Measurements from ENCODE around the gene ANKRD65.
"Not testable (repeated sequence)": the region's sequence is repeated elsewhere in the genome, so short reads cannot be mapped to it uniquely, and the experiment has no call there.

ANKRD65 gene

DNA sequence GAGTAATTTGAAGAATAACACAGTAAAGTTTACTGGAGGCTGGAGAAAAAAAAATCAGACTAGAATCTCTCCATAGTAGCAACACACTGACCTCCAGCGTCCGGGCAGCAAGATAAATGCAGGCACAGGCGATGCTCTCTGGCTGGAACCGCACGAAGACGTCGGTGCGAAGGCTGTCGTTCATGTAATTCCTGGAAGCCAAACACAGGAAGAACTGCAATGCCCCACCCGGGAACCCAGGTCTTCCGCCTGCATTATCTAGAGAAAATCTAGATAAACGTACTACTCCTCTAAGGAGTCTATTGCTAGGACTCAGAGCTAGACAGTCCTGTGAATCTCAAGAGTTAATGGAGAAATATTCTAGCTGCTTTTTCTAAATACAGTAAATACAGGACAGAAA lies 30.4 kb downstream of the ANKRD65 start:
- TF ChIP-seq, protein P1, sequence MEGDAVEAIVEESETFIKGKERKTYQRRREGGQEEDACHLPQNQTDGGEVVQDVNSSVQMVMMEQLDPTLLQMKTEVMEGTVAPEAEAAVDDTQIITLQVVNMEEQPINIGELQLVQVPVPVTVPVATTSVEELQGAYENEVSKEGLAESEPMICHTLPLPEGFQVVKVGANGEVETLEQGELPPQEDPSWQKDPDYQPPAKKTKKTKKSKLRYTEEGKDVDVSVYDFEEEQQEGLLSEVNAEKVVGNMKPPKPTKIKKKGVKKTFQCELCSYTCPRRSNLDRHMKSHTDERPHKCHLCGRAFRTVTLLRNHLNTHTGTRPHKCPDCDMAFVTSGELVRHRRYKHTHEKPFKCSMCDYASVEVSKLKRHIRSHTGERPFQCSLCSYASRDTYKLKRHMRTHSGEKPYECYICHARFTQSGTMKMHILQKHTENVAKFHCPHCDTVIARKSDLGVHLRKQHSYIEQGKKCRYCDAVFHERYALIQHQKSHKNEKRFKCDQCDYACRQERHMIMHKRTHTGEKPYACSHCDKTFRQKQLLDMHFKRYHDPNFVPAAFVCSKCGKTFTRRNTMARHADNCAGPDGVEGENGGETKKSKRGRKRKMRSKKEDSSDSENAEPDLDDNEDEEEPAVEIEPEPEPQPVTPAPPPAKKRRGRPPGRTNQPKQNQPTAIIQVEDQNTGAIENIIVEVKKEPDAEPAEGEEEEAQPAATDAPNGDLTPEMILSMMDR (conservative IDR thresholded peaks at IDR 0.05; ENCODE audit: low read depth, low read length) = no peak
- H3K9ac ChIP-seq = no peak overlapping the region
- H4K20me1 ChIP-seq (ENCODE audit: insufficient read depth) = no peaks in the 10 kb centered on the region
- H3K27ac ChIP-seq = no peak overlapping the region
- no peak overlapping the region for H2AFZ ChIP-seq (ENCODE audit: low read depth)
- H3K27me3 ChIP-seq (ENCODE audit: insufficient read depth, low read depth) = no peaks in the 10 kb centered on the region
- no peak overlapping the region for H3K4me2 ChIP-seq
- H3K79me2 ChIP-seq (ENCODE audit: insufficient read depth, low read depth) = peaks cover 27% of the 10 kb centered on the region; the same call in 1 of the 2 replicates
- H3K36me3 ChIP-seq (ENCODE audit: insufficient read depth) = peaks cover 67% of the 10 kb centered on the region; the same call in 1 of the 2 replicates
- H3K4me1 ChIP-seq (ENCODE audit: low read depth, poor library complexity, severe bottlenecking) = peaks cover 2% of the 10 kb centered on the region
- no peak overlapping the region for H3K4me3 ChIP-seq (IDR thresholded peaks at IDR 0.05; ENCODE audit: insufficient read depth, low read depth, low read length)

DNA sequence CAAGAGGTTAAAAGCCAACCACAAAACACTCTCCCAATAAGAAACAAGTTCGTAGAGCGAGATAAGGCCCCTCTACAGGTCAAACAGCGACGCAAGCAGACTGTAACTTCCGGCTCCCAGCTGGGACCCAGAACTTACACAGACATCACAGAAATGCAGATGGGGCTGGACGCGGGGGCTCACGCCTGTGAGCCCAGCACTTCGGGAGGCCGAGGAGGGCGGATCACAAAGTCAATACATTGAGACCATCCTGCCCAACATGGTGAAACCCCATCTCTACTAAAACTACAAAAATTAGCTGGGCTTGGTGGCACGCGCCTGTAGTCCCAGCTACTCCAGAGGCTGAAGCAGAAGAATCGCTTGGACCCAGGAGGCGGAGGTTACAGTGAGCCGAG lies 33.0 kb downstream of the ANKRD65 start:
- H3K27me3 ChIP-seq (ENCODE audit: insufficient read depth, low read depth) = no peaks in the 10 kb centered on the region
- H3K4me2 ChIP-seq = no peak overlapping the region
- no peak overlapping the region for H3K27ac ChIP-seq
- H3K79me2 ChIP-seq (ENCODE audit: insufficient read depth, low read depth) = peaks cover 2% of the 10 kb centered on the region; the same call in 1 of the 2 replicates
- no peak overlapping the region for H3K9ac ChIP-seq
- no peaks in the 10 kb centered on the region for H3K4me1 ChIP-seq (ENCODE audit: low read depth, poor library complexity, severe bottlenecking)
- H3K4me3 ChIP-seq (IDR thresholded peaks at IDR 0.05; ENCODE audit: insufficient read depth, low read depth, low read length) = no peak overlapping the region
- no peak overlapping the region for H2AFZ ChIP-seq (ENCODE audit: low read depth)
- no peaks in the 10 kb centered on the region for H4K20me1 ChIP-seq (ENCODE audit: insufficient read depth)
- peaks cover 54% of the 10 kb centered on the region; the same call in 1 of the 2 replicates for H3K36me3 ChIP-seq (ENCODE audit: insufficient read depth)
- TF ChIP-seq, protein P1 (conservative IDR thresholded peaks at IDR 0.05; ENCODE audit: low read depth, low read length) = no peak

DNA sequence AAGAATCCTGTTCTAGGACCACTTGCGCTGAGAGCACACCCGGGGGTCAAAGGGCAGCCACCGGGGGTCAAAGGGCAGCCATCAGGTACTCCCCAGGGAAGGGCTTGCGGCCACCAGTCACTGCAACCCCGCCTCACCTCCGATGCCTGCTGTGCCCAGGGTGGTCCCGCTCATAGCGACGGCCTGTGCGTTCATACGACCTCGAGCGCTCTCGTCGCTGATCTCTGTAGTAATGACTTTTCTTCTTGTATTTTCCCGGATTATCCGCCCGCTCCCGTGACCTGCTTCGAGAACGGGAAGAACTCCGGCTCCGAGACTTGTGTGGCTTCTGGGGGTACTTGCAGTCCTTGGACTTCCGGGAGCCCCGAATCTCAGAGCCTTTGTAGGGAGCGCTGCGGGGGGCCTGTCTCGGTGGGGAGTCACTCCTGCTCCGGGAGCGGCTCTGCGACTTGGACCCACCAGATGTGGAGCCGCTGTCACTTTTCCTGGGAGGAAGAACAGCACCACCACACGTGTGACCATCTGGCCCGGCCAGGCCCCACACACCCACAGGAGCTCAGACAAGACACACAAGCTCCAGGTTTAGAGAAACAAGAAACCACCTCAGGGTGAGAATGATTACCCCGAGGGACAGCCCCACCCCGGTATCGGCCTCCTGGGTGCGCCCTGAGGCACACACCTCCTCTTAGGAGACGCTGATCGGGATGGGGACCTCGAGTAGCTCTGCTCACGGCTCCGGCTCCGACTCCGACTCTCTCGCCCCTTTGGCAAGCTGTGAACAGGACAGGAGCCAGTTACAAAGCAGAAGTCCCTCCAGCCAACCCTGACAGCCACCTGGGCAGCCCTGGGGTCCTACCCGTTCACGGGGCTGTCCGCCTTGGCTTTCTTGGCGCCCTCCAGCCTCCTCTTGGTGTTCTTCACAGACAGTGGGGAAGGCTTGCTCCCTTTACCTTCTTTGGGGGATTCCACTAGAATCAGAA lies 33.7 kb downstream of the ANKRD65 start:
- H3K79me2 ChIP-seq (ENCODE audit: insufficient read depth, low read depth) = no peaks in the 10 kb centered on the region; the same call in 1 of the 2 replicates
- H3K36me3 ChIP-seq (ENCODE audit: insufficient read depth) = peaks cover 49% of the 10 kb centered on the region; the same call in 1 of the 2 replicates
- no peaks in the 10 kb centered on the region for H3K4me1 ChIP-seq (ENCODE audit: low read depth, poor library complexity, severe bottlenecking)
- no peak overlapping the region for H3K27ac ChIP-seq
- no peak overlapping the region for H2AFZ ChIP-seq (ENCODE audit: low read depth)
- TF ChIP-seq, protein P1 (conservative IDR thresholded peaks at IDR 0.05; ENCODE audit: low read depth, low read length) = no peak
- no peak overlapping the region for H3K4me3 ChIP-seq (IDR thresholded peaks at IDR 0.05; ENCODE audit: insufficient read depth, low read depth, low read length)
- no peak overlapping the region for H3K4me2 ChIP-seq
- no peaks in the 10 kb centered on the region for H4K20me1 ChIP-seq (ENCODE audit: insufficient read depth)
- no peak overlapping the region for H3K9ac ChIP-seq
- no peaks in the 10 kb centered on the region for H3K27me3 ChIP-seq (ENCODE audit: insufficient read depth, low read depth)

DNA sequence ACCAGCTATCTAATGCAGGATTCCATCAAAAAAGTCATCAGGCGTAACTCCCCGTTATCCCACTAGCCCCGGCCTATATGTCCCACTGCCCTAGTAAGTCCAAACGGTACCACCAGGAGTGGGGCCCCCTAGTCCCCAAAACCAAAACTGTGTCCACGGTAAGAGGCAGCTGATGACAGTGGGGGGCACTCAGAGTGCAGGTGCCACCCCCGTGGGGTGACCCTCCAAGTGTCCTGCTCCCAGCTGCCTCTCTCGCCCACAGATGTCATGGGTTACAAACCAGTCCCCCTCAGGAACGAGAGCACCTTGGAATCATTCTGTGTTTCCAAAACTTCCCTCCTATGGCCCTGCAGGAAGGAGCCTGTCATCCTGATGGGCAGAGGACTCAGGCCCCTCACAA lies 35.1 kb downstream of the ANKRD65 start:
- H3K27ac ChIP-seq = no peak overlapping the region
- H3K4me2 ChIP-seq = no peak overlapping the region
- TF ChIP-seq, protein P1 (conservative IDR thresholded peaks at IDR 0.05; ENCODE audit: low read depth, low read length) = no peak
- H3K36me3 ChIP-seq (ENCODE audit: insufficient read depth) = peaks cover 37% of the 10 kb centered on the region; the same call in 1 of the 2 replicates
- no peaks in the 10 kb centered on the region for H3K4me1 ChIP-seq (ENCODE audit: low read depth, poor library complexity, severe bottlenecking)
- no peaks in the 10 kb centered on the region for H3K79me2 ChIP-seq (ENCODE audit: insufficient read depth, low read depth)
- H4K20me1 ChIP-seq (ENCODE audit: insufficient read depth) = no peaks in the 10 kb centered on the region
- H3K27me3 ChIP-seq (ENCODE audit: insufficient read depth, low read depth) = no peaks in the 10 kb centered on the region
- H3K9ac ChIP-seq = no peak overlapping the region
- no peak overlapping the region for H3K4me3 ChIP-seq (IDR thresholded peaks at IDR 0.05; ENCODE audit: insufficient read depth, low read depth, low read length)
- no peak overlapping the region for H2AFZ ChIP-seq (ENCODE audit: low read depth)

DNA sequence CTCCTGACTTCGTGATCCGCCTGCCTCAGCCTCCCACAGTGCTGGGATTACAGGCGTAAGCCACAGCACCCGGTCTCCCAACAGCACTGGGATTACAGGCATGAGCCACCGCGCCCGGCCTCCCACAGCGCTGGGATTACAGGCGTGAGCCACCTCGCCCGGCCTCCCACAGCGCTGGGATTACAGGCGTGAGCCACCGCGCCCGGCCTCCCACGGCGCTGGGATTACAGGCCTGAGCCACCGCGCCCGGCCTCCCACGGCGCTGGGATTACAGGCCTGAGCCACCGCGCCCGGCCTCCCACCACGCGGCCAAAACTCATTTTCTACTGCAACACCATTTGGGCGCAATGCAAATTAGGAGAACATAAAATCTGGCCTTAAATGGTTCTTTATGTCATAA lies 35.7 kb downstream of the ANKRD65 start:
- not testable (repeated sequence) for H3K27me3 ChIP-seq (ENCODE audit: insufficient read depth, low read depth); H3K4me3 ChIP-seq (IDR thresholded peaks at IDR 0.05; ENCODE audit: insufficient read depth, low read depth, low read length); H3K4me1 ChIP-seq (ENCODE audit: low read depth, poor library complexity, severe bottlenecking); H4K20me1 ChIP-seq (ENCODE audit: insufficient read depth); H3K79me2 ChIP-seq (ENCODE audit: insufficient read depth, low read depth); H2AFZ ChIP-seq (ENCODE audit: low read depth); H3K4me2 ChIP-seq; H3K9ac ChIP-seq; H3K27ac ChIP-seq
- peaks cover 33% of the 10 kb centered on the region; the same call in 1 of the 2 replicates for H3K36me3 ChIP-seq (ENCODE audit: insufficient read depth)

All from KMS-11 (cell line).